Erythroblast (primary cell): Measurements from ENCODE around the gene LORICRIN.

ENCODE experiments used
- GATA1 ChIP-seq: IDR thresholded peaks from 2 replicates; pipeline ENCODE4 v1.6.1; 2011; ENCODE audit warnings: low read depth, mild to moderate bottlenecking, control low read depth, low read length, moderate library complexity
- POLR2A ChIP-seq: IDR thresholded peaks from 2 replicates; pipeline ENCODE4 v1.6.1; 2011; ENCODE audit warnings: mild to moderate bottlenecking, low read length

GRCh38 chr1:153251988-153252387, 7.5 kb upstream of the LORICRIN start:
- no peak for TF ChIP-seq POLR2A
- TF ChIP-seq GATA1 = no peak
